Smooth muscle cell (in vitro differentiated cells): Measurements from ENCODE around the gene EXOSC1. TPM values are rescaled to one million over a fixed set of nuclear protein-coding genes. Genes with fewer than 3 reads are reported as not detected.

Source experiments
- DNase-seq: peaks from one replicate; lab custom pipeline; 2025; ENCODE audit not compliant: unreplicated experiment; lab: John Stamatoyannopoulos, UW
- H2AFZ ChIP-seq: fragments of 200-600 bp; sonication (generic); 2 replicates; pipeline ENCODE4 v1.6.0; 2016; ENCODE audit warnings: antibody characterized with exemption, low read depth, mild to moderate bottlenecking
- H3F3A ChIP-seq: fragments of 200-600 bp; sonication (generic); 2 replicates; pipeline ENCODE4 v1.6.0; 2017; ENCODE audit warnings: antibody characterized with exemption, low read depth
- H3K27ac ChIP-seq: fragments of 200-600 bp; sonication (generic); 2 replicates; pipeline ENCODE4 v1.5.1; 2016; ENCODE audit warnings: low read depth, mild to moderate bottlenecking
- H3K27me3 ChIP-seq: fragments of 200-600 bp; sonication (generic); 2 replicates; pipeline ENCODE4 v1.6.1; 2016; ENCODE audit warnings: low read depth, mild to moderate bottlenecking
- H3K36me3 ChIP-seq: fragments of 200-600 bp; sonication (generic); 2 replicates; pipeline ENCODE4 v1.5.1; 2016; ENCODE audit warnings: low read depth
- H3K4me1 ChIP-seq: fragments of 200-600 bp; sonication (generic); 2 replicates; pipeline ENCODE4 v1.5.1; 2016; ENCODE audit warnings: low read depth
- H3K4me2 ChIP-seq: fragments of 200-600 bp; sonication (generic); 2 replicates; pipeline ENCODE4 v1.6.0; 2016; ENCODE audit warnings: mild to moderate bottlenecking
- H3K4me3 ChIP-seq: fragments of 200-600 bp; sonication (generic); 2 replicates; pipeline ENCODE4 v1.5.1; 2016; ENCODE audit warnings: mild to moderate bottlenecking
- H3K79me2 ChIP-seq: fragments of 200-600 bp; sonication (generic); 2 replicates; pipeline ENCODE4 v1.6.0; 2016; ENCODE audit warnings: low read depth, mild to moderate bottlenecking
- H3K9ac ChIP-seq: fragments of 200-600 bp; sonication (generic); 2 replicates; pipeline ENCODE4 v1.6.0; 2016; ENCODE audit warnings: low read depth
- H3K9me3 ChIP-seq: fragments of 200-600 bp; sonication (generic); replicated peaks from 2 replicates; pipeline ENCODE4 v1.5.1; 2016; ENCODE audit warnings: low read depth
- H4K20me1 ChIP-seq: fragments of 200-600 bp; sonication (generic); 2 replicates; pipeline ENCODE4 v1.6.0; 2016; ENCODE audit warnings: low read depth
- WGBS: methylation state at CpG from one replicate; pipeline ENCODE4 v1.1.7; 2016; ENCODE audit warnings: low lambda C conversion rate; 5-methylcytosine and 5-hydroxymethylcytosine counted together
- polyA plus RNA-seq: library from polyadenylated mRNA; unstranded; fragments of >200 nt; fragmentation: Nextera tagmentation; extraction: Ambion mirVana; gene quantifications from 2 replicates; pipeline ENCODE4 v1.2.1, GENCODE V29; 2016
- total RNA-seq: library from RNA; depleted of rRNA; stranded (reverse); fragments of >200 nt; gene quantifications from 2 replicates; pipeline ENCODE4 v1.2.3, GENCODE V29; 2014
- TF ChIP-seq, protein P1 (sequence below): fragments of 200-600 bp; sonication (generic); IDR thresholded peaks from 2 replicates; pipeline ENCODE4 v1.5.1; 2017; ENCODE audit warnings: borderline replicate concordance, mild to moderate bottlenecking, antibody characterized with exemption; ENCODE audit not compliant: insufficient read depth, poor library complexity, severe bottlenecking

Gene EXOSC1
- total and polyA plus RNA-seq, 2 experiments from 2014 or later: 44.9 to 61.5 TPM

DNA sequence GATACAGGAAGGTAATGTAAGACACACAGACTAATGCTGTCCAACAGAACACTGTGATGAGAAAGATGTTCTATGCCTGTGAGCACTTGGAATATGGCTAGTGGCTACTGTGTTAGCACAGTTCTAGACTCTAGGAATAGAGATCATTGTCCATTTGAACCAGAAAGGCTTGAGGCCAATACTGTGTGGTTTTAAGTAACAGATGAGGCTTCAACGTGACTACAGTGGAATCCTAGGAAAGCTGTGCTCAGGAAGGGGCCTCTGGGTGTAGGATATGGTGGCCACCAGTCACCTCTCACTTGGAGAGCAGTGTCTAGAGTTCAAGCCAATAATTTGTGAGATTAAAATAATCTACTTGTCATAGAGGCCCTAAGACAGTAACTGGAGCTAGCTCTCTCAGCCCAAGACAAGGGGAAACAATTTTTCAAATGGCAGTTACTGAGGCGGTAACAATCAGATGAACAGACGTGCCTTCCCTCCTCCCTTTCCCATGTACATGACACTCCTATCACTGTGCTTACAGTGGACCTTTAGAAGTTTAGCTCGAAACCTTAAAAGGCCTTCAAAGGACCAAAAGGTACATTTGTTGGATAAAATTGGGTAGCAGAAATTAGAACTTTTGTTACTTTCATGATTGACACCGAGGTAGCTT is 10.4 kb upstream of the EXOSC1 start:
- 84% methylated on average over 5 of the region's 5 CpGs for WGBS
- Histone ChIP-seq H3K9ac (no peak overlapping the region), H3K27me3 (no peaks in the 10 kb centered on the region), H3K9me3 (no peaks in the 10 kb centered on the region), H2AFZ (no peak overlapping the region), H3K4me1 (no peaks in the 10 kb centered on the region), H3K27ac (peak overlapping the region; percentile 19), H3K4me3 (no peak overlapping the region), H3K79me2 (peaks cover 9% of the 10 kb centered on the region), H3K4me2 (no peak overlapping the region), H3K36me3 (peaks cover 5% of the 10 kb centered on the region), H4K20me1 (peaks cover 49% of the 10 kb centered on the region), H3F3A (peaks cover 27% of the 10 kb centered on the region)
- TF ChIP-seq, protein P1, sequence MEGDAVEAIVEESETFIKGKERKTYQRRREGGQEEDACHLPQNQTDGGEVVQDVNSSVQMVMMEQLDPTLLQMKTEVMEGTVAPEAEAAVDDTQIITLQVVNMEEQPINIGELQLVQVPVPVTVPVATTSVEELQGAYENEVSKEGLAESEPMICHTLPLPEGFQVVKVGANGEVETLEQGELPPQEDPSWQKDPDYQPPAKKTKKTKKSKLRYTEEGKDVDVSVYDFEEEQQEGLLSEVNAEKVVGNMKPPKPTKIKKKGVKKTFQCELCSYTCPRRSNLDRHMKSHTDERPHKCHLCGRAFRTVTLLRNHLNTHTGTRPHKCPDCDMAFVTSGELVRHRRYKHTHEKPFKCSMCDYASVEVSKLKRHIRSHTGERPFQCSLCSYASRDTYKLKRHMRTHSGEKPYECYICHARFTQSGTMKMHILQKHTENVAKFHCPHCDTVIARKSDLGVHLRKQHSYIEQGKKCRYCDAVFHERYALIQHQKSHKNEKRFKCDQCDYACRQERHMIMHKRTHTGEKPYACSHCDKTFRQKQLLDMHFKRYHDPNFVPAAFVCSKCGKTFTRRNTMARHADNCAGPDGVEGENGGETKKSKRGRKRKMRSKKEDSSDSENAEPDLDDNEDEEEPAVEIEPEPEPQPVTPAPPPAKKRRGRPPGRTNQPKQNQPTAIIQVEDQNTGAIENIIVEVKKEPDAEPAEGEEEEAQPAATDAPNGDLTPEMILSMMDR: no peak
- no peak for DNase-seq

DNA sequence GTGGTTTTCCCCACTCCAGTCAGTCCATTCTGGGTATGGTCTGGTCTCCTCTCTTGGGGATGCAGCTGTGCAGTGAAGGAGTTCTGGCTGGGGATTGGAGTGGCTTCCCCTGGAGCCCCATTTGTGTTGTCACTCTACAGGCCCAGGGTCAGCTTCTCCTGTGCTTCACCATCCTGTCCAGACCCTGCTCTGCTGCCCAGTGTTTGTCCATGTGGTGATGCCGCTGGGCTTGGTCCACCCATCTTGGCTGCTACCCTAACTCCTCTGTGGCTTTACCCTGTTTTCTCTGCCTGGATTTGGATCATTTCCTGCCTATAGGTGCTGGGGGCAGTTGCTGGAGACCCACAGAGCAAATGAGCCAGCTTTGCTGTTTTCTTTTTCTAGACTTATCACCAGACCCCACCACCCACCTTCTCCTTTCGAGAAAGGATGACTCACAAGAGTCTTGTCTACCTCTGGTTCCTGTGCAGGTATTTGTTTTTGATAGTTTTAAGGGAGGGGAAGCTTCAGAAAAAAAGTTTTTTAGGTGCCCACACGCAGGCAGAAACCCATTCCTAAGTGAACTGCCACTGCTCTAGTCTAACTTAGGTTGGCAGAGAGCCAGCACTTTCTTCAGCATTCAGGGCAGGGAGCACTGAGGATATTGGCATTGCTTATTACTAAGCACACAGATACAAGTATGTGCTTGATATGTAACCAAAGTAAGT is 8.7 kb upstream of the EXOSC1 start:
- H2AFZ ChIP-seq: no peak overlapping the region
- peaks cover 23% of the 10 kb centered on the region for H3K79me2 ChIP-seq
- DNase-seq: no peak
- no peaks in the 10 kb centered on the region for H3K9me3 ChIP-seq
- no peaks in the 10 kb centered on the region for H3K27me3 ChIP-seq
- H3K4me2 ChIP-seq: no peak overlapping the region
- peaks cover 23% of the 10 kb centered on the region for H3F3A ChIP-seq
- H3K9ac ChIP-seq: no peak overlapping the region
- H3K4me3 ChIP-seq: no peak overlapping the region
- 85% methylated on average over 3 of the region's 3 CpGs for WGBS
- H3K36me3 ChIP-seq: peaks cover 5% of the 10 kb centered on the region
- TF ChIP-seq, protein P1: no peak
- H3K4me1 ChIP-seq: peaks cover 3% of the 10 kb centered on the region
- peak overlapping the region; percentile 49 for H3K27ac ChIP-seq
- H4K20me1 ChIP-seq: peaks cover 63% of the 10 kb centered on the region

DNA sequence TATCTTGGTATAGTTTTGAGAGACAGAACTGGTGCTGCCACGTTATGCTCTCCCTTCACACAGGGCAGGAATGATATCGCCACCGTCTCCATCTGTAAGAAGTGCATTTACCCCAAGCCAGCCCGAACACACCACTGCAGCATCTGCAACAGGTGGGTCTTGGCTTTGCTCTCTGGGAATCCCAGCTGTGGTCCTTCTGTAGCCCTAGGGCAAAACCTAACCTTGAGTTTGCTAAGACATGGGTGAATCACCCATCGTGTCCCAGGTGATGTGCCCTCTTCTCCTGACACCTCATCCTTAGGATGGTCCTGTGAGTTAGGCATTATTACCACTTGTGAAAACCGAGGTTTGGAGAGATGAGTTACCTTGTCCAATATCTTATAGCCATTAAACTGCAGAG is 6.5 kb upstream of the EXOSC1 start:
- no peak overlapping the region for H3K4me3 ChIP-seq
- TF ChIP-seq, protein P1: no peak
- H3K9ac ChIP-seq: no peak overlapping the region

More for the DNA sequence above, 6.5 kb upstream of the EXOSC1 start:
- Histone ChIP-seq H3K4me2 (no peak overlapping the region), H4K20me1 (peaks cover 77% of the 10 kb centered on the region), H3K4me1 (peaks cover 5% of the 10 kb centered on the region), H3K27me3 (no peaks in the 10 kb centered on the region), H3F3A (peaks cover 17% of the 10 kb centered on the region), H3K36me3 (no peaks in the 10 kb centered on the region), H3K79me2 (peaks cover 44% of the 10 kb centered on the region), H3K9me3 (no peaks in the 10 kb centered on the region), H2AFZ (no peak overlapping the region), H3K27ac (no peak overlapping the region)
- DNase-seq: no peak
- WGBS: 97% methylated on average over 6 of the region's 6 CpGs
